NCI-H1048 (cell line): ENCODE data around the gene LEMD2.
"Not testable (repeated sequence)": the region's sequence is repeated elsewhere in the genome, so short reads cannot be mapped to it uniquely, and the experiment has no call there.

Source experiments
- DNase-seq: peaks from one replicate; lab custom pipeline; 2025; lab: John Stamatoyannopoulos, UW

The LEMD2 gene

DNA sequence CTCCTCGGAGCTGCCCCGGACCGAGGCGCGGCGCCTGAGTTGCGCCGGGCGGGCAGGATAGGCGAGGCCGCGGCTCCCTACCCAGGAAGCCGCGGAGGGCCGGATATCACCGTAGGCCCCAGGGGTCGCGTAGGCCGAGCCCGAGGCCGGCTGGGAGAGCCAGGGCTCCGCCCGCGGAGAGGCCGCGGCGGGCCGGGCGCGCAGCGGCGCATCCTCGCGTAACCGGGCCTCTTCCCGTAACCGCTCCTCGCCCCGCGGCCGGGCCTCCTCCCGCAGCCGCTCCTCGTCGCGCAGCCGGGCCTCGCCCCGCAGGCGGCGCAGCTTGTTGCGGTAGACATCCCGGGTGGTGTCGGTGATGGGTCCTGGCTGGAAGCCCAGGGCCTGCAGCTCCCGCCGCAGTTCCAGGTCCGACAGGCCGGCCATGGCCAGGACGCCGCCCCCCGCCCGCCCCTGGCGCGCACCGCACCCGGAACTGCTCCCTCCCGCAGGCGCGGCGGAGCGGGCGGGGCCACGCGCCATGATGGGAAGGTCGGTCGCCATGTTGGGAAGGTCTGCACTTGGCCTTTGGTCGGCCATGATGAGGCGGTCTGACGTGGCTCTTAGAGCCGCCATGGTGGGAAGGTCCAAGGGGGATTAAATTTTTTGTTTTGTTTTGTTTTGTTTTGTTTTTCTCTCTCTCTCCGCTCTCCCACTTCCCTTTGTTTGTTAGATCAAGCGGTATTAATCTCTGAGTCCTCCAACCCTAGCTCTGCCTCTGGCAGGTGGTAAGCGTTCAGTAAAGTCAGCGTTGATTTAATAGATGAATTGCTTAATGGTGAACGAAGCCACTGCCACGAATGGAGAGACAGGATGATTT lies at the start of gene LEMD2:
Gene LEMD2, minus strand, starts transcription at position 437 of the 856 bp plus-strand sequence. Its CDS starts 14 bp downstream, at position 423.
- peak; percentile 24 for DNase-seq

- DNase-seq = no peak
These were observed 49.2 kb upstream of the LEMD2 start for GRCh38 chr6:33837971-33838665.

DNA sequence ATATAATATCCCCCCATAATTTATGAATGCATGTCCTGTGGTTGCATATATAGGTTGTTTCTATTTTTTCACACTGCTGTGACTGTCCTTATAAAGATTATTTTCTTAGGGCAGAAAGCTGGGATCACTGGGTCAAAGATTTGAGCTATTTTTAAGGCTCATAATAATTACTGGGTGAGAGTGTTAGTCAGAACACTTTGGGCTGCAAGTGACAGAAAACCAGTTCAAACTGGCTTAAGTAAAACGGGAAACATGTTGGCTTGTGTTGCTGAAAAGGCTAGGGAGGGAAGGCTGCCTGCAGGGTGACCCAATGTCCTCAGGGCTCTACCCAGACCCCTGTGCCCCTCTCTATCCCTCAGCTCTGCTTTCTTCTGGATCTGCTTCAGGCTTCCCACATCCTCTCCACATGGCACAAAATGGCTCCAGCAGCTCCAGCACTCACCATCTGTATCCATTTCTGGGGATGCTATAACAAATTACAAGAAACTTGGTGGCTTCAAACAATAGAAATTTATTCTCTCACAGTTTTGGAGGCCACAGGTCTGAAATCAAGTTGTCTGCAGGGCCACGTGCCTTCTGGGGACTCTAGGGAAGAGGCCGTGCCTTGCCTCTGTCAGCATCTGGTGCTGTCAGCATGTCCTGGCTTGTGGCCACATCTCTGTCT lies 48.0 kb upstream of the LEMD2 start:
- no peak for DNase-seq

- no peak for DNase-seq
These were observed 45.8 kb upstream of the LEMD2 start for GRCh38 chr6:33834401-33835392.

GRCh38 chr6:33833599-33833998 lies 44.7 kb upstream of the LEMD2 start:
- no peak for DNase-seq

DNA sequence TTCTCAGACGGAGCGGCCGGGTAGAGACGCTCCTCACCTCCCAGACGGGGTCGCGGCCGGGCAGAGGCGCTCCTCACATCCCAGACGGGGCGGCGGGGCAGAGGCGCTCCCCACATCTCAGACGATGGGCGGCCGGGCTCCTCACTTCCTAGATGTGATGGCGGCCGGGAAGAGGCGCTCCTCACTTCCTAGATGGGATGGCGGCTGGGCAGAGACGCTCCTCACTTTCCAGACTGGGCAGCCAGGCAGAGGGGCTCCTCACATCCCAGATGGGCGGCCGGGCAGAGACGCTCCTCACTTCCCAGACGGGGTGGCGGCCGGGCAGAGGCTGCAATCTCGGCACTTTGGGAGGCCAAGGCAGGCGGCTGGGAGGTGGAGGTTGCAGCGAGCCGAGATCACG lies 43.9 kb upstream of the LEMD2 start:
- DNase-seq = not testable (repeated sequence)

GRCh38 chr6:33831725-33832124 lies 42.8 kb upstream of the LEMD2 start:
- not testable (repeated sequence) for DNase-seq

DNA sequence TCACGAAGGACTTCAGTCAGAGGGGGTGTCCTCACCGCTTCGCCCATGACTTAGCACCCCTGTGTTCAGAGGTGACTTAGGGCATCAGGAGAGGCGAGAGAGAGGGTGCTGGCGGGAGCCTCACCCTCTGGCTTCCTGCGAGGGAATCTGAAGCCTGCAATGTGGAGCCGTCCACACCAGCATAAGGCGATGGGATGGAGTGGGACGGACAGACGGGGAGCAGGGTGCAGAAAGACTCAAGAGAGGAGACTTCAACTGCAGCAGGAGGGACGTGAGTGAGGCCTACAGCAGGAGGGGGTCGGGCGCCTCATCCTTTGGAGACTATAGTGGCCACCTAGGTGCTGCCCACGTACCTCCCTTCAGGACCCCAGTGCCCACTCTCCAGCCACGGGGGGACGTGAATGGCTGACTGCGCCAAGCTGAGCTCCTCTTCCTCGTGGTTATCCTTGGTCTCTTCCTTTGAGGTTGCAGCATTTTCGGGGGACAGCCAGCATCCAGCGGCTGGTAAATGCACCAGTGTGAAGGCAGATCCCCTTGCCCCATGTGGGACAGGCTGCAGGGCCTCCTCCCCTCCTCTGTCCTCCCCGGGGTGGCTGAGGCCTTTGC lies 41.8 kb upstream of the LEMD2 start:
- no peak for DNase-seq

GRCh38 chr6:33828764-33829731 lies 40.1 kb upstream of the LEMD2 start:
- DNase-seq = no peak

DNA sequence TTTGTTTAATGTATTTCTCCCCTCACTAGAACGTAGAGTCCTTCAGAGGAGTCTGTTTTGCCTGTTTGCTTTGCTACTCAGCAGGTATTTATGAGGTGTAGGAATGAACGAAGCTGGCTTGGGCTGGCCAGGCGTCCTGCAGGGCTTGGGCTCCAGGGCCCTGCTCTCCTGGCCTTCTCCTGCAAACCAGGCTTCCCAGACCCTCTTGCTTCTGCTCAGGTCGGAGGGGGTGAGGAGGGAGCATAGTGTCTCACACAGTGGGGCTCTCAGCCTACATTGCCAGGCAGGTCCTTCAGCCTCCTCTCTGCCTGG lies 39.5 kb upstream of the LEMD2 start:
- DNase-seq = no peak

- DNase-seq = no peak
These were observed 38.9 kb upstream of the LEMD2 start for GRCh38 chr6:33827546-33828451.

GRCh38 chr6:33826537-33826936 lies 37.6 kb upstream of the LEMD2 start:
- DNase-seq = no peak

- no peak for DNase-seq
These were observed 35.7 kb upstream of the LEMD2 start for GRCh38 chr6:33824461-33825154.

DNA sequence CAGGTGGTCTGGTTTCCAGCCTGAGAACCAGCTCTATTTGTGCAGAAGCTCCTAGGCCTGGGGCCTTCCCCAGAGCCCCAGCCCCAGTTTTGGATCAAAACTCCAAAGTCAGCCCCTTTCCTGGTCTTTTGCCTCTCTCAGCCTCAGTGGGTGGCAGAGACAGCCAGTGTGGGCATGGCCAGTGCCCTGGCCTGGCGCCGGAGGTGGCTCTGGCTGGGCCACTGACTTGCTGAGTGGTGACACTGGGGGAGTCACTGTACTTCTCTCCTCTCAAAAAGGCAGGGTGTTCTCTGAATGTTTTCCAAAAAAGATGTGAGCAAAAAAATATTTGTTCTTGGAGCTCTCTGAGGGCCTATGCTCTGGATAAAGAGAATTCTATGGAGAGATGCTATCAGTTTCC lies 34.9 kb upstream of the LEMD2 start:
- no peak for DNase-seq

- DNase-seq = no peak
These were observed 33.9 kb upstream of the LEMD2 start for GRCh38 chr6:33822575-33823395.

DNA sequence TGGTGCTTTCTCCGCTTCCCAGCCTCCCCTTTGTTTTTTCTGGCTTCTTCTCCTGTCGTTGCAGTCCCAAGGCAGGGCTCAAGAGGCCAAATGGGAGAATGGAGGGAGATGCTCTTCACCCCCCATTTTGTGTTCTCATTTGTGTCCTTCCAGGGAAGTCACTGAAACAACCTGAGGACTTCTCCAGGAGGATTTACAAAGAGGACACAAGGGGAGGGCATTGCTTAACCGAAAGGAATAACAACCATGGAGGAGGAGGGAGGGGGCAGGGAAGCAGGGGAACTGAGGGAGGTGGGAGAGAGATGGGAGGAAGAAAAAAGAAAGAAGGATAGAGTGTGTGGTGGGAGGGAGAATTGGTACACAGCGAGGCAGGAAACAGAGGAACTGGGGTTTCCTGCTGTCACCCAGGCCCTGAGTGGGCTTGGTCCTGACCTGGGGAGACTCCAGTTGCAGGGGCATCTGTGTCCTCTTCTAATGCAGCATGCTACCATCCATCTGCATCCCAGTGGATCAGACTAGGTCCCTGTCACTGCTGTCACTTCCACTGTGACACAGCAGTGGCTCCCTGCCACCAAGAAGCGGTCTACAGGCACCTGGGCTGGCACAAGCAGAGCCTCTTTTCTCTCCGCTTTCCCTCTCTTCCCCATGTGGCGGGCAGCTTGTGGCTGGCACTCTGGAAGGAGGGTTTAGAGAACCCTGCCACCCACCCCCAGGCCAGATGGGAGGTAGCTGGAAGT lies 32.0 kb upstream of the LEMD2 start:
- no peak for DNase-seq

GRCh38 chr6:33820243-33820642 lies 31.3 kb upstream of the LEMD2 start:
- no peak for DNase-seq
